DND-41 (cell line): ENCODE data around the gene RRAGB.
"Not testable (repeated sequence)": the region's sequence is repeated elsewhere in the genome, so short reads cannot be mapped to it uniquely, and the experiment has no call there.

Experiments
- CTCF ChIP-seq: IDR thresholded peaks from 2 replicates; pipeline ENCODE4 v1.5.1; 2012; ENCODE audit warnings: borderline replicate concordance, low read length, moderate library complexity, mild to moderate bottlenecking; ENCODE audit not compliant: poor library complexity, severe bottlenecking; ENCODE audit errors: extremely low read depth
- EZH2 ChIP-seq: IDR thresholded peaks from 3 replicates; pipeline ENCODE4 v1.6.1; 2012; ENCODE audit warnings: borderline replicate concordance, low read depth, mild to moderate bottlenecking, moderate library complexity, low read length, inconsistent platforms; ENCODE audit not compliant: severe bottlenecking

GRCh38 chrX:55774419-55774818, 56.9 kb downstream of the RRAGB start:
- TF ChIP-seq CTCF, EZH2: not testable (repeated sequence)
